NCI-H226 (cell line): ENCODE measurements around the gene LCOR.
"Not testable (repeated sequence)": the region's sequence is repeated elsewhere in the genome, so short reads cannot be mapped to it uniquely, and the experiment has no call there.

ENCODE experiments used
- DNase-seq: peaks from one replicate; pipeline ENCODE4 v3.0.0-alpha.2; 2015

The LCOR gene

DNA sequence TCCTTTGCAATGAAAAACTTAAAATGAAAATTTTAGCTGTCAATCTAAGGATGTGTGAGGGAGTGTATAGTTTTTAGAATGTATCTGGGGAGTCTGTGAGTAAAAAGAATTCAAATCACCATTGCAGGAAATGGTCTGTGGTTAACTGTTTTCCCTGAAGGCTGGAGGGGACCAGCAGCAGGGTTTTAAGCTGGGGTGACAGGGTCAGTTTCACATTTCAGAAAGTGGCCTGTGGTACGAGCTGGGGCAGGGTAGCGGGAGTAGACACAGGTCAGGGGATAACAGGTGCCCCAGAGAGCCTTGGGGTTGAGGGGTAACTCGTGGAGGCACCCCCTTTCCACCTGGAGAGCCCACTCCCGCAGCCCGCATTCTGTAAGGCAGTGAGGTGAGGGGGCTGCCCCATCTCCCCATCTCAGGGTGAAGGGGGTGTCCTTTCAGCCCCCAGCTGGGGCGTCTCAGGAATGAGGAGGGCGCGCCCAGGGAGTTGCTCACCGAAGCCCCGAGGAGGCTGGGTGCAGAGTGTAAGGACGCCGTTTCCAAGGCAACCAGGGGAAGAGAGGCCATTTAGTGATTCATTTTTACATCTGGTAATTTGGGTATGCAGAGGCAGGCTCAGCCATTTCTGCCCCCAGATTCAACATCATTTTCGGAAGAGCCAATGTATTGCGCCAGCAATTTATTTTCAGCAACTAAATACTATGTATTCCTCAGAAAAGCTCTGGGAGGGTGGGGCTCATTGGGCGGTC lies 184.8 kb downstream of the LCOR start:
- no peak for DNase-seq

GRCh38 chr10:97017474-97017903 lies 185.4 kb downstream of the LCOR start:
- no peak for DNase-seq

DNA sequence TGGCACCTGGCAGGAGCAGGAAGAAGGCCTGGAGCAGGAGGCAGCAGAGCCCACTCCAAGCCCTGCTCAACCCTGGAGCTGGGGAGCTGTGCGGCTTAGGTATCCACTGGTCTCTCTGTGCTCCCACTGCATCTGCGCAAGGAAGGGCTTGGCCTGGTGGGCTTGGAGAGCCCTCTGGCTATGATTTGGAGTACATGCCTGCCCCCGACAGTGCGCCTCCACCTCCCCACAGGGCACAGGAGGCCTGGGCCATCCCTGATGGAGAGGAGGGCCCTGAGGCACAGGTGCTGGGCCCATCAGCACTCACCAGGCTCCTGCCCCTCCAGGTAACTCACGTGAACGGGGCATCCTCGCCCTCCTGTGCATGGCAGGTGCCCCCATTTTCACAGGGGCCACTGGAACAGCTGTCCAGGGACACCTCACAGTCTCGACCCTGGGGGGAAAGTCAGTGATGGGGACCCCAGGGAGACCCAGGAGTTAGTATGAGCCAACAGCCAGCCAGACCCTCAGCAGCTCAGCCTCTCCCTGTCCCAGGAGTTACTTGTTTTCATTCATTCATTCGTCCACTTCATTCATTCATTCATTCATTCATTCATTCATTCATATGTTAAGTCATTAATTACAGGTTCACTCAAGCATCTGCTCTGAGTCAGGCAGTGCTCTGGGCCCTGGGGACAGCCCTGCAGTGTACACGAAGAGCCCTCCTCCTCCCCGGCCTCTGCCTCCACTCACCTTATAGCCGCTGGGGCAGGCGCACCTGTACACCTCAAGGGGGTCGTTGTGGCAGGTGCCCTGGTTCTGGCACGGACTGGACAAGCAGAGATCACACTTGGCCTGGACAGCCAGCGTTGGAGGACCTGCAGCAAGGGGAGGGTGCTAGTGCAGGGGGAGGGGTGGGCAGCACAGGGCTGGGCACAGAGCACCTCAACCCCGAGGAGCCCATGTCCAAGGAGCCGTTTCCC lies 186.4 kb downstream of the LCOR start:
- no peak for DNase-seq

- no peak for DNase-seq
Observed at GRCh38 chr10:97019213-97019844, 187.2 kb downstream of the LCOR start.

GRCh38 chr10:97020452-97021400 lies 188.6 kb downstream of the LCOR start:
- no peak for DNase-seq

- DNase-seq: no peak
Observed at GRCh38 chr10:97022616-97023015, 190.5 kb downstream of the LCOR start.

- peak; percentile 33 for DNase-seq
Observed at GRCh38 chr10:97023401-97024167, 191.5 kb downstream of the LCOR start.

DNA sequence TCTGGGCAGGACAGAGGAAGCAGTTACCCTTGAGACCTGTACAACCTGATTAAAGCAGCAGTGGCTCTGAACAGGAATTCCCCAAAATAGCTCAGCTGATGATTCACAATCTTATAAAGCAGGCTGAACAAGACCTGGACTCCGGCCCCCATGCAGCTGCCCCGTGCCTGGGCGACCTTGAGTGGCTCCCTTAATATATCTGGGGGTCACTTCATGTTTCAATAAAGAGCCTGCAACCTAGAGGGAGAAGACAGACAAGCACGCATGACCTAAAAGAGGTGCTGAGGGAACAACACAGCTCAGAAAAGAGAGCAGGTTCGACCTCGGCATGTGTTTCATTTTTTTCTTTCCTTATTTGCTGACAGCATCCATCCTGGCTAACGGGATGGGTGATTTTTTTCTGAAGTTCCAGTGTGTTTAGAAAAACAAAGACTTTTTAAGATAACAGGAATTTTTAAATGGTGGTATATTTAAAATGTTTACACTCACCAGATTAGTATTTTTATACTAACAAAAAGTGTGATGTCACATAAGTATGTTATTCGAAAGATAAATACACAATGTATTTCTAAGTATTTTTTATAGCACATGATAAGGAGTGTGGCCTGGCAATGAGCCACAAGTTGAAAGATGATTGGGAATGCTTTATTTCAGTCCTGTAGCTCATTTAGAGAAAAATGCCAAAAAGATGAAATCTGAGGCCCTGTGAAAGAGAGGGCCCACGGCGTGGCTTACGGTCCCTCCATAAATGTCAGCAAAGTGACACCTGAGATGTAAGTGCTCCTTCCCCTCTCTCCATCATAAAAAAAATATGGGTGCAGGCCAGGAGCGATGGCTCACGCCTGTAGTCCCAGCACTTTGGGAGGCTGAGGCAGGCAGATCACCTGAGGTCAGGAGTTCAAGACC lies 192.3 kb downstream of the LCOR start:
- peak; percentile 74 for DNase-seq

DNA sequence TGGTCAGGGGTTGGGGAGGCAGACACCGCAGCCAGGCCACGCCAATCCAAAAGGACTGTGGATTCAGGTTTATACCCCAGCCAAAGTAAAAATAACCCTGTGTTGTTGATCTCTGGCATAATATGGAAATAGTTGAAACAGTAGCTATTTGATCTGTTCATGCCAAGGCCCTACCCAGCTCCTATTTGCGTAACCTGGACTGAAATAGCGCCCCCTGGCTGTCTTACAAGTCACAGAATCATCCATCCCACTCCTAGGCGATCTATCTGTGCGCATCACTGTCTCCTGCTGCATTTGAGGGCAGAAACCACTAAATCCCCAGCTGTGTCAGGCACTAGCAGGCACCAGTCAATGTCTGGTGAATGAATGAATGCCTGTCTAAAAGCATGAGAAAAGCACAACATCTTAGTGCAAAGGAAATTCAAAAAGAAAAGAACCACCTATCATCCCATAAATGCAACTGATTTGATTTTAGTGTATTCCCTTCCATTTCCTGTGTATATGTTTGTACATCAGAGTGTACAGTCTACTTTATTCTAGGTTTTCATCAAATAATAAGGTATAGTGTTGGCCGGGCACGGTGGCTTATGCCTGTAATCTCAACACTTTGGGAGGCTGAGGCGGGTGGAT lies 193.6 kb downstream of the LCOR start:
- peak; percentile 19 for DNase-seq

GRCh38 chr10:97028126-97028831 lies 196.2 kb downstream of the LCOR start:
- DNase-seq: peak; percentile 45

GRCh38 chr10:97028832-97029178 lies 196.7 kb downstream of the LCOR start:
- DNase-seq: no peak

- no peak for DNase-seq
Observed at GRCh38 chr10:97029271-97029670, 197.2 kb downstream of the LCOR start.

GRCh38 chr10:97030894-97031293 lies 198.8 kb downstream of the LCOR start:
- no peak for DNase-seq

DNA sequence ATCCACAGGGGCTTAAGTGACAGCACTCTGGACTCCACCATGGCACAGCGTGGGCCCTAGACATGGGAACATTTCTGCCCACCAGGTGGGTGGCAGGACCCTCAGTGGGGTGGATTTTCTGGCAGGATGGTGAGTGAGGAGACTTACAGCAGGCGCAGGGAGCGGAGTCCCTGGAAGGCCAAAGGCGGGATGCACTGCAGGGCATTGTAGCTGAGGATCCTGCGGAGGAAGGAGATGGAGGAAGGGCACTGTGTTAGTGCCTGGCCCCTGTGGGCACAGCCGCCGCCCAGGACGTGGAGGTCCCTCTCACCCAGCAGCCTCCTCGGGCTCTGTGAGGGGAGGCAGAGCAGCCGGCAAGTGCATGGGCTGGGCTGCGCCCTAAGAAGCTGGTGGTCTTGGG lies 199.4 kb downstream of the LCOR start:
- DNase-seq: no peak

GRCh38 chr10:97032624-97033023 lies 200.5 kb downstream of the LCOR start:
- no peak for DNase-seq

- DNase-seq: not testable (repeated sequence)
Observed at GRCh38 chr10:97033841-97034240, 201.7 kb downstream of the LCOR start.

- no peak for DNase-seq
Observed at GRCh38 chr10:97034301-97034700, 202.2 kb downstream of the LCOR start.

GRCh38 chr10:97034958-97035769 lies 203.1 kb downstream of the LCOR start:
- no peak for DNase-seq
